DND-41 (cell line): ENCODE measurements around the gene ITGB2.

Source experiments
- ATAC-seq: fragments of 200-7000 bp; cut with Tn5 transposase; 3 replicates; pipeline ENCODE4 v1.9.1; 2021; ENCODE audit warnings: low read depth; ENCODE audit not compliant: insufficient read depth
- DNase-seq: peaks from one replicate; pipeline ENCODE4 v3.0.0-alpha.2; 2020
- H2AFZ ChIP-seq: 2 replicates; pipeline ENCODE4 v1.6.0; 2012; ENCODE audit warnings: low read depth, low read length
- H3K27ac ChIP-seq: 2 replicates; pipeline ENCODE4 v1.5.1; 2012; ENCODE audit warnings: low read length, inconsistent platforms
- H3K27me3 ChIP-seq: fragments of 200-600 bp; sonication (generic); 2 replicates; pipeline ENCODE4 v1.6.0; 2012; ENCODE audit warnings: low read length, mild to moderate bottlenecking, inconsistent platforms; ENCODE audit not compliant: insufficient read depth, poor library complexity
- H3K36me3 ChIP-seq: 2 replicates; pipeline ENCODE4 v1.5.1; 2012; ENCODE audit warnings: low read length, inconsistent platforms; ENCODE audit not compliant: insufficient read depth
- H3K4me1 ChIP-seq: 2 replicates; pipeline ENCODE4 v1.5.1; 2012; ENCODE audit warnings: mild to moderate bottlenecking, low read length; ENCODE audit not compliant: insufficient read depth
- H3K4me2 ChIP-seq: 2 replicates; pipeline ENCODE4 v1.6.0; 2012; ENCODE audit warnings: mild to moderate bottlenecking, moderate library complexity, low read length, inconsistent platforms; ENCODE audit not compliant: insufficient read depth
- H3K4me3 ChIP-seq, 2 experiments: fragments of 200-600 bp in 1 of 2; shearing (Covaris generic) in 1 of 2; 2 replicates each; pipeline ENCODE4 v1.5.1; 2012 to 2016; ENCODE audit warnings: inconsistent platforms in 2 of 2, low read length in 2 of 2, mild to moderate bottlenecking in 2 of 2, low read depth in 1 of 2, moderate library complexity in 1 of 2
- H3K79me2 ChIP-seq: 2 replicates; pipeline ENCODE4 v1.6.0; 2012; ENCODE audit warnings: low read length, inconsistent platforms; ENCODE audit not compliant: insufficient read depth
- H3K9ac ChIP-seq: 2 replicates; pipeline ENCODE4 v1.6.0; 2012; ENCODE audit warnings: low read depth, mild to moderate bottlenecking, inconsistent platforms, low read length, moderate library complexity
- H3K9me3 ChIP-seq: 2 replicates; pipeline ENCODE4 v1.5.1; 2012; ENCODE audit warnings: low read length, moderate library complexity, mild to moderate bottlenecking, inconsistent platforms; ENCODE audit not compliant: insufficient read depth, severe bottlenecking
- H4K20me1 ChIP-seq: 2 replicates; pipeline ENCODE4 v1.6.0; 2012; ENCODE audit warnings: low read length; ENCODE audit not compliant: insufficient read depth
- CTCF ChIP-seq: IDR thresholded peaks from 2 replicates; pipeline ENCODE4 v1.5.1; 2012; ENCODE audit warnings: borderline replicate concordance, low read length, moderate library complexity, mild to moderate bottlenecking; ENCODE audit not compliant: poor library complexity, severe bottlenecking; ENCODE audit errors: extremely low read depth
- EZH2 ChIP-seq: IDR thresholded peaks from 3 replicates; pipeline ENCODE4 v1.6.1; 2012; ENCODE audit warnings: borderline replicate concordance, low read depth, mild to moderate bottlenecking, moderate library complexity, low read length, inconsistent platforms; ENCODE audit not compliant: severe bottlenecking

The ITGB2 gene

DNA sequence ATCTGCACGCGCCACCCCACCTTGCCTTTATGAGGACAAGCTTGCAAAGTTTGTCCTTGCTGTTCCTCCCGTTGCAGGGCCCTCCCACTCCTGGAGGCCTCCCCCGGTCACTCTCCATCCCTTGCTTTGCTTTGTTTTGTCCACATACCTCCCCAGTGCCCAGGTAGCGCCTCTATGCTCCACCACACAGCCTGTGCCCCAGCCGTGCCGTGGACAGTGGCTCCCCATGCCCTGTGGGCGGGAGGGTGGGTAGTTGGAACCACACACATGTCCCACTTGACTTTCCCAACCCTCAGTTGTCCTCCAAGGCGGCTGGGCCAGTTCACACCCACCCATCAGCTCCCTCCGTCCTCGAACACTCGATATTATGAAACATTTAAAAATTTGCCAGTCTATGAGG is 43.7 kb upstream of the ITGB2 start:
- H3K36me3 ChIP-seq: peaks cover 84% of the 10 kb centered on the region
- H3K27me3 ChIP-seq: no peaks in the 10 kb centered on the region
- H3K79me2 ChIP-seq: peaks cover 8% of the 10 kb centered on the region
- no peaks in the 10 kb centered on the region for H3K9me3 ChIP-seq
- H3K27ac ChIP-seq: no peak overlapping the region
- peaks cover 43% of the 10 kb centered on the region for H4K20me1 ChIP-seq
- no peak overlapping the region for H3K9ac ChIP-seq
- DNase-seq (no peak), ATAC-seq (no peak)
- H2AFZ ChIP-seq: no peak overlapping the region
- H3K4me3 ChIP-seq: no peak overlapping the region
- TF ChIP-seq CTCF (no peak), EZH2 (no peak)
- H3K4me2 ChIP-seq: no peak overlapping the region
- H3K4me1 ChIP-seq: no peaks in the 10 kb centered on the region

DNA sequence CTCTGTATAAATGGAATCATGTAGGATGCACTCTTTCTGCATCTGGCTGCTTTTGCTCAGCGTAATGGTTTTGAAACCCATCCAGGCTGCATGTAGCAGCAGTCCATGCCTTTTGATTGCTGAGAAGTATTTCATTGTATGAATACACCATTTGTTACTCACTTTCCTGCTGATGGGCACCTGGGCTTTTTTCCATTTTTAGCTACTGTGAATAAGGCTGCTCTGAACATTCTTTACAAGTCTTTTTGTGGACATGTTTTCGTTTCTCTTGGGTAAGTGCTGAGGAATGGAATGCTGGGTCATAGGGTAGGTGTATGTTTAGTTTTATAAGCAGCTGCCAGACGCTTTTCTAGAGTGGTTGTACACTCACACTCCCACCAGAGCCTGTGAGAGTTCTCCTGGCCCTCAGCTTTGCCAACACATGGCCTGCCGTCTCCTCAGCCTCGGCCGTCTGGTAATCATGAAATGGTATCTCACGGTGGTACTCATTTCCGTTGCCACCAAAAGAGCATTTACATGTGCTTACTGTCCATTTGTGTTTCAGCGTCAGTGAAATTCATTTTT is 41.8 kb upstream of the ITGB2 start:
- Histone ChIP-seq H3K9ac (no peak overlapping the region), H4K20me1 (peaks cover 43% of the 10 kb centered on the region), H3K27ac (no peak overlapping the region), H3K4me2 (no peak overlapping the region), H3K9me3 (no peaks in the 10 kb centered on the region), H3K4me3 (no peak overlapping the region), H3K27me3 (no peaks in the 10 kb centered on the region), H3K36me3 (peaks cover 84% of the 10 kb centered on the region), H3K79me2 (peaks cover 13% of the 10 kb centered on the region), H2AFZ (no peak overlapping the region), H3K4me1 (no peaks in the 10 kb centered on the region)
- ATAC-seq (no peak), DNase-seq (no peak)
- TF ChIP-seq CTCF (no peak), EZH2 (no peak)

- Histone ChIP-seq H3K79me2 (peaks cover 27% of the 10 kb centered on the region), H3K27me3 (no peaks in the 10 kb centered on the region), H3K9me3 (no peaks in the 10 kb centered on the region), H4K20me1 (peaks cover 46% of the 10 kb centered on the region), H3K9ac (no peak overlapping the region), H2AFZ (no peak overlapping the region), H3K4me1 (no peaks in the 10 kb centered on the region), H3K4me2 (no peak overlapping the region), H3K4me3 (no peak overlapping the region), H3K27ac (no peak overlapping the region), H3K36me3 (peaks cover 89% of the 10 kb centered on the region)
- ATAC-seq (no peak), DNase-seq (no peak)
- TF ChIP-seq CTCF (no peak), EZH2 (no peak)
These were observed 39.7 kb upstream of the ITGB2 start for GRCh38 chr21:44960141-44961092.
